GM10266 (cell line): Measurements from ENCODE around the gene UBAC2.

Experiments used
- DNase-seq: peaks from one replicate; pipeline ENCODE4 v3.0.0; 2012; ENCODE audit errors: extremely low spot score
- TF ChIP-seq, protein P1 (sequence below): IDR thresholded peaks from 2 replicates; pipeline ENCODE4 v1.5.1; 2012; ENCODE audit warnings: mild to moderate bottlenecking, low read depth; ENCODE audit not compliant: control insufficient read depth, insufficient read depth; ENCODE audit errors: missing control alignments

UBAC2 gene

DNA sequence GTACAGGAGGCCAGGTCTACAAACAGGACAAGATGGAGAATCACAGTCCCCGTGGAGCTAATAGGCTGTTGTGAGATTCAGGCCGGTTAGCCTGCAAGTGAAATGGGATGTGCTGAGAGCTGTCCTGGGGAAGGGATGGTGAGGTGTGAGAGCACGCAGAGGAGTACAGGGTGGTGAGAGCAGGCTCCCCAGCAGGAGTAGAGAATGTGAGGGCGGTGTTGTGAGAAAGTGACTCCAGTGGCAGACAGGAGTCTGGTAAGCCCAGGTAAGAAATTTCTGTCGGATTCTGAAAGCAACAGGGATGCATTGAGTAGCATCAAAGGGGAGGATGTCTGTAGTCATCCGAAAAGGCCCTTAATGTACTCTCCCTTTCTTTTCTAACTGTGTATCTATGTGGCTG, 157.3 kb downstream of the UBAC2 start:
- no peak for DNase-seq
- TF ChIP-seq, protein P1, sequence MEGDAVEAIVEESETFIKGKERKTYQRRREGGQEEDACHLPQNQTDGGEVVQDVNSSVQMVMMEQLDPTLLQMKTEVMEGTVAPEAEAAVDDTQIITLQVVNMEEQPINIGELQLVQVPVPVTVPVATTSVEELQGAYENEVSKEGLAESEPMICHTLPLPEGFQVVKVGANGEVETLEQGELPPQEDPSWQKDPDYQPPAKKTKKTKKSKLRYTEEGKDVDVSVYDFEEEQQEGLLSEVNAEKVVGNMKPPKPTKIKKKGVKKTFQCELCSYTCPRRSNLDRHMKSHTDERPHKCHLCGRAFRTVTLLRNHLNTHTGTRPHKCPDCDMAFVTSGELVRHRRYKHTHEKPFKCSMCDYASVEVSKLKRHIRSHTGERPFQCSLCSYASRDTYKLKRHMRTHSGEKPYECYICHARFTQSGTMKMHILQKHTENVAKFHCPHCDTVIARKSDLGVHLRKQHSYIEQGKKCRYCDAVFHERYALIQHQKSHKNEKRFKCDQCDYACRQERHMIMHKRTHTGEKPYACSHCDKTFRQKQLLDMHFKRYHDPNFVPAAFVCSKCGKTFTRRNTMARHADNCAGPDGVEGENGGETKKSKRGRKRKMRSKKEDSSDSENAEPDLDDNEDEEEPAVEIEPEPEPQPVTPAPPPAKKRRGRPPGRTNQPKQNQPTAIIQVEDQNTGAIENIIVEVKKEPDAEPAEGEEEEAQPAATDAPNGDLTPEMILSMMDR: no peak

- TF ChIP-seq, protein P1: no peak
- no peak for DNase-seq
Observed at GRCh38 chr13:99359528-99359927, 158.9 kb downstream of the UBAC2 start.

GRCh38 chr13:99360696-99361095, 160.0 kb downstream of the UBAC2 start:
- TF ChIP-seq, protein P1: no peak
- DNase-seq: no peak

GRCh38 chr13:99361197-99361596, 160.5 kb downstream of the UBAC2 start:
- TF ChIP-seq, protein P1: no peak
- no peak for DNase-seq

GRCh38 chr13:99362362-99362761, 161.7 kb downstream of the UBAC2 start:
- DNase-seq: no peak
- TF ChIP-seq, protein P1: no peak

GRCh38 chr13:99363391-99363790, 162.7 kb downstream of the UBAC2 start:
- DNase-seq: no peak
- TF ChIP-seq, protein P1: no peak

- TF ChIP-seq, protein P1: no peak
- no peak for DNase-seq
Observed at GRCh38 chr13:99363949-99364348, 163.3 kb downstream of the UBAC2 start.
